ENCODE data around the gene ADM2. TPM values are rescaled to one million over a fixed set of nuclear protein-coding genes. Genes with fewer than 3 reads are reported as not detected.

ADM2 gene
- total RNA-seq, 1 donor from 2014 or later, result 37.6 TPM

DNA sequence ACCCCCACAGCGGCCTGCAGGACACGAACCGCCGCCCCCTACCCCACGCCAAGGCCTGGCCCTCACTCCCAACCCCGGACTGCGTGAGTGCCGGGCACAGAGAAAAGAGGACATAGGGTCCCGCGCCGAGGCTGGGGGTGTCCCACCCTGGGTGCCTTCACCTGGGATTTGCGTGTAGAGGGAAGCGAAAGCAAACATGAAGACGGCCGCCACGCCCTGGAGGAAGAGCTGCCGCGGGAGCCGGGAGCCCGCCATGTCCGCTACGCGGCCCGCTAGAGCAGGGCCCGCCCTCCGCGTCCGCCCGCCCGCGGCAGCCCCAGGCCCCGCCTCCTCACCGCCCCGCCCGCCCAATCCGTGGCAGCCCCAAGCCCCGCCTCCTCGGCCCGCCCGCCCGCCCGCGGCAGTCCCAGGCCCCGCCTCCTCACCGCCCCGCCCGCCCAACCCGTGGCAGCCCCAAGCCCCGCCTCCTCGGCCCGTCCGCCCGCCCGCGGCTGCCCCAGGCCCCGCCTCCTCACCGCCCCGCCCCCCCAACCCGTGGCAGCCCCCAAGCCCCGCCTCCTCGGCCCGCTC lies 26.2 kb downstream of the ADM2 start, which contains the start of gene LMF2:
Gene LMF2, minus strand, starts transcription at position 282 of the 570 bp plus-strand sequence. Its CDS starts 27 bp downstream, at position 255.
- DNase-seq, result peak; percentile 94
- peaks cover 3% of the 10 kb centered on the region for H3K4me1 Mint-ChIP-seq (ENCODE audit: low read depth, unreplicated experiment)
- H3K36me3 Mint-ChIP-seq (ENCODE audit: unreplicated experiment), result no peaks in the 10 kb centered on the region
- peak within 1 kb of the TSS; percentile 72 for H3K27ac Mint-ChIP-seq (ENCODE audit: unreplicated experiment)
- TF ChIP-seq, protein P1, sequence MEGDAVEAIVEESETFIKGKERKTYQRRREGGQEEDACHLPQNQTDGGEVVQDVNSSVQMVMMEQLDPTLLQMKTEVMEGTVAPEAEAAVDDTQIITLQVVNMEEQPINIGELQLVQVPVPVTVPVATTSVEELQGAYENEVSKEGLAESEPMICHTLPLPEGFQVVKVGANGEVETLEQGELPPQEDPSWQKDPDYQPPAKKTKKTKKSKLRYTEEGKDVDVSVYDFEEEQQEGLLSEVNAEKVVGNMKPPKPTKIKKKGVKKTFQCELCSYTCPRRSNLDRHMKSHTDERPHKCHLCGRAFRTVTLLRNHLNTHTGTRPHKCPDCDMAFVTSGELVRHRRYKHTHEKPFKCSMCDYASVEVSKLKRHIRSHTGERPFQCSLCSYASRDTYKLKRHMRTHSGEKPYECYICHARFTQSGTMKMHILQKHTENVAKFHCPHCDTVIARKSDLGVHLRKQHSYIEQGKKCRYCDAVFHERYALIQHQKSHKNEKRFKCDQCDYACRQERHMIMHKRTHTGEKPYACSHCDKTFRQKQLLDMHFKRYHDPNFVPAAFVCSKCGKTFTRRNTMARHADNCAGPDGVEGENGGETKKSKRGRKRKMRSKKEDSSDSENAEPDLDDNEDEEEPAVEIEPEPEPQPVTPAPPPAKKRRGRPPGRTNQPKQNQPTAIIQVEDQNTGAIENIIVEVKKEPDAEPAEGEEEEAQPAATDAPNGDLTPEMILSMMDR (IDR thresholded peaks at IDR 0.05; ENCODE audit: partially characterized antibody, unreplicated experiment), result no peak
- peaks cover 5% of the 10 kb centered on the region for H3K27me3 Mint-ChIP-seq (ENCODE audit: unreplicated experiment)
- peak within 1 kb of the TSS; percentile 91 for H3K4me3 Mint-ChIP-seq (ENCODE audit: unreplicated experiment)
- peaks cover 4% of the 10 kb centered on the region for H3K9me3 Mint-ChIP-seq (ENCODE audit: unreplicated experiment)

DNA sequence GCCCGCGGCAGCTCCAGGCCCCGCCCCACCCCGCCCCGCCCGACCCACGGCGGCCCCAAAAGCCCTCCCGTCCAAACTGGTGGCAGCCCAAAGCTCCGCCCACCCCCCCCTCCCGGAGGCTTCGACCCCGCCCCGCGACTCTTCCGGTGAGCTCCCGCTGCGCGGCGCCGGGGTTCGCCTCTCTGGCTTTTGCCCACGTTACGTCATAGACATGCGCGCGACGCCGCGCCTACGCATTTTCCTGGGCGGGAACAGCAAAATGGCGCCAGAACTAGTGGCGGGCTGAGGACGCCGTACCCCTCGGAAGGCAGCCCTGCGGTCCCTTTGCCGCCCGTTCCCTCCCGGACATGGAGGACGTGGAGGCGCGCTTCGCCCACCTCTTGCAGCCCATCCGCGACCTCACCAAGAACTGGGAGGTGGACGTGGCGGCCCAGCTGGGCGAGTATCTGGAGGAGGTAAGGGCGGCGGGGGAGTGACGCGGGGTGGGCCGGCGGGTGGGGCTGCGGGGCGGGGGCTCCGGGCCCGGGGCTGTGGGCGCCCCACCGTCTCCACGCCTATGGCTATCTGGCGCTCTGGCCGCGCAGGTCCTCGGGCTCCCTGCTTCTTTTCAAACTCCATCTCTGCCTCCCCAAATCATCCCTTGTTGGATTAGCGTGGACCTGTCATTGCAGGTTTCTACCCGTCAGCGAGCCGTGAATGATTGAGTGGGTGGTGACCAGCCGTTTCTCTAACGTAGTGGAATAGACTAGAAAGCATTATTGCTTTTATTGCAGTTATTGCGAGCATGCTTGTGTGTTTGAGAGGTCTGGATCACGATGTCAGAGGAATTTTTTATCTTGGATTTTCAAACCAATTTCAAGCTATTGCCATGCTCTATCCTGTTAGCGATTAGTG lies 26.9 kb downstream of the ADM2 start, which contains the start of gene NCAPH2:
Gene NCAPH2, plus strand, starts transcription at position 234 of the 894 bp plus-strand sequence. Its CDS starts 114 bp downstream, at position 348.
- H3K9me3 Mint-ChIP-seq (ENCODE audit: unreplicated experiment), result peaks cover 4% of the 10 kb centered on the region
- no peaks in the 10 kb centered on the region for H3K36me3 Mint-ChIP-seq (ENCODE audit: unreplicated experiment)
- H3K27me3 Mint-ChIP-seq (ENCODE audit: unreplicated experiment), result peaks cover 5% of the 10 kb centered on the region
- peak; percentile 97 for DNase-seq
- peak within 1 kb of the TSS; percentile 72 for H3K27ac Mint-ChIP-seq (ENCODE audit: unreplicated experiment)
- TF ChIP-seq, protein P1 (IDR thresholded peaks at IDR 0.05; ENCODE audit: partially characterized antibody, unreplicated experiment), result no peak
- H3K4me1 Mint-ChIP-seq (ENCODE audit: low read depth, unreplicated experiment), result peaks cover 3% of the 10 kb centered on the region
- H3K4me3 Mint-ChIP-seq (ENCODE audit: unreplicated experiment), result peak within 1 kb of the TSS; percentile 91

DNA sequence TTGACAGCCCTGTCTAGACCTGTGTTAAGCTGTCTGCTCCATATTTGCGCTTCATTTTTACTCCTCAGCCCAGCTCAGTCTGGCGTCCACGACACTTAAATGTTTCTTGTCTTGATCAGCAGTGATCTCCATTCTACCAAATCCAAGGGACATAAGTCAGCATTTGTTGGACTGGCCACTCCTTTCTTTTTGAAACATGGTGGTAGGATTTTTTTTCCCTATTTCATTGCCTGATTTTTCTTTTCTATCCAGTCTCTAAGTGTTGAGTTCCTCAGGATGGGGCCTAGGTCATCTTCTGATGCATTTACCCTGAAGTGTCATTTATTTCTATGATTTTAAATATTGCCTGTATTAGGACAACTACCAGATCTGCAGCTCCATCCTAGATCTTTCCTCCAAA lies 27.6 kb downstream of the ADM2 start:
- TF ChIP-seq, protein P1 (IDR thresholded peaks at IDR 0.05; ENCODE audit: partially characterized antibody, unreplicated experiment), result no peak
- Mint-ChIP-seq H3K27me3 (ENCODE audit: unreplicated experiment) (peaks cover 7% of the 10 kb centered on the region), H3K27ac (ENCODE audit: unreplicated experiment) (peak overlapping the region; percentile 72), H3K36me3 (ENCODE audit: unreplicated experiment) (no peaks in the 10 kb centered on the region), H3K4me3 (ENCODE audit: unreplicated experiment) (peak overlapping the region; percentile 91), H3K4me1 (ENCODE audit: low read depth, unreplicated experiment) (peaks cover 3% of the 10 kb centered on the region), H3K9me3 (ENCODE audit: unreplicated experiment) (peaks cover 4% of the 10 kb centered on the region)
- DNase-seq, result no peak

DNA sequence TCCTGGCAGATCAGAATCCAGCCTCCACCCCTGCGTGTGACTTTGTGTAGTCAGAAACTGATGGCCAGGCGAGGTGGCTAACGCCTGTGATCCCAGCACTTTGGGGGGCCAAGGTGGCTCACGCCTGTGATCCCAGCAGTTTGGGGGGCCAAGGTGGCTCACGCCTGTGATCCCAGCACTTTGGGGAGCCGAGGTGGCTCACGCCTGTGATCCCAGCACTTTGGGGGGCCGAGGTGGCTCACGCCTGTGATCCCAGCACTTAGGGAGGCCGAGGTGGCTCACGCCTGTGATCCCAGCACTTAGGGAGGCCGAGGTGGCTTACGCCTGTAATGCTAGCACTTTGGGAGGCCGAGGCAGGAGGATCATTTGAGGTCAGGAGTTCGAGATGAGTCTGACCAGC lies 31.8 kb downstream of the ADM2 start:
- Mint-ChIP-seq H3K27ac (ENCODE audit: unreplicated experiment) (no peak overlapping the region), H3K36me3 (ENCODE audit: unreplicated experiment) (no peaks in the 10 kb centered on the region)

More for the DNA sequence above, 31.8 kb downstream of the ADM2 start:
- H3K4me3 Mint-ChIP-seq (ENCODE audit: unreplicated experiment), result no peak overlapping the region
- no peak for DNase-seq
- H3K27me3 Mint-ChIP-seq (ENCODE audit: unreplicated experiment), result peaks cover 6% of the 10 kb centered on the region
- TF ChIP-seq, protein P1 (IDR thresholded peaks at IDR 0.05; ENCODE audit: partially characterized antibody, unreplicated experiment), result no peak
- peaks cover 3% of the 10 kb centered on the region for H3K4me1 Mint-ChIP-seq (ENCODE audit: low read depth, unreplicated experiment)
- peaks cover 5% of the 10 kb centered on the region for H3K9me3 Mint-ChIP-seq (ENCODE audit: unreplicated experiment)

Measured in glutamatergic neuron (in vitro differentiated cells).